Activated CD4-positive, alpha-beta T cell treated with anti-CD3 and anti-CD28 coated beads for 36 hours (primary cell): ENCODE data around the gene CLCN2. TPM values are rescaled to one million over a fixed set of nuclear protein-coding genes. Genes with fewer than 3 reads are reported as not detected.
"Not testable (repeated sequence)": the region's sequence is repeated elsewhere in the genome, so short reads cannot be mapped to it uniquely, and the experiment has no call there.

ENCODE experiments used
- ATAC-seq: fragments of 200-7000 bp; cut with Tn5 transposase; one replicate; pipeline ENCODE4 v1.10.0; 2021; ENCODE audit warnings: mild to moderate bottlenecking, moderate library complexity
- CTCF ChIA-PET: fragments of 350-600 bp; sonication (Branson Sonifier 250); formaldehyde crosslinking; loops from one replicate; lab custom pipeline; 2021; ENCODE audit warnings: antibody characterized with exemption; lab: Charles Lee
- POLR2A ChIA-PET: fragments of 350-600 bp; sonication (Branson Sonifier 250); formaldehyde crosslinking; loops from one replicate; lab custom pipeline; 2021; ENCODE audit warnings: antibody characterized with exemption, inconsistent platforms; lab: Charles Lee
- DNase-seq: peaks from one replicate; pipeline ENCODE4 v3.0.0-alpha.2; 2020
- H3K27ac Mint-ChIP-seq: one replicate; pipeline ENCODE4 v1.8.0; 2021; ENCODE audit warnings: mixed read lengths
- H3K27me3 Mint-ChIP-seq: one replicate; pipeline ENCODE4 v1.8.0; 2021; ENCODE audit warnings: mixed read lengths
- H3K36me3 Mint-ChIP-seq: one replicate; pipeline ENCODE4 v1.8.0; 2021; ENCODE audit warnings: low read depth, mixed read lengths
- H3K4me1 Mint-ChIP-seq: one replicate; pipeline ENCODE4 v1.8.0; 2021; ENCODE audit warnings: mixed read lengths
- H3K4me3 Mint-ChIP-seq: one replicate; pipeline ENCODE4 v1.8.0; 2021; ENCODE audit warnings: mild to moderate bottlenecking, moderate library complexity, mixed read lengths
- H3K9me3 Mint-ChIP-seq: one replicate; pipeline ENCODE4 v1.8.0; 2021; ENCODE audit warnings: low read depth, mixed read lengths
- intact Hi-C, 2 experiments: fragments of 100-400 bp; cut with DNase I in 1 of 2; cut with micrococcal nuclease in 1 of 2; formaldehyde crosslinking; loops; one replicate each; pipeline versions ENCODE4 v1.14.2 to v1.15.1; 2022 to 2024; cut with DNase I, micrococcal nuclease
- total RNA-seq, 2 experiments: library from RNA; stranded (reverse); gene quantifications; one replicate each; pipeline ENCODE4 v1.2.3, GENCODE V29; 2021

Gene CLCN2
- total RNA-seq, 2 experiments from 2014 or later, result 4.6 to 4.7 TPM

DNA sequence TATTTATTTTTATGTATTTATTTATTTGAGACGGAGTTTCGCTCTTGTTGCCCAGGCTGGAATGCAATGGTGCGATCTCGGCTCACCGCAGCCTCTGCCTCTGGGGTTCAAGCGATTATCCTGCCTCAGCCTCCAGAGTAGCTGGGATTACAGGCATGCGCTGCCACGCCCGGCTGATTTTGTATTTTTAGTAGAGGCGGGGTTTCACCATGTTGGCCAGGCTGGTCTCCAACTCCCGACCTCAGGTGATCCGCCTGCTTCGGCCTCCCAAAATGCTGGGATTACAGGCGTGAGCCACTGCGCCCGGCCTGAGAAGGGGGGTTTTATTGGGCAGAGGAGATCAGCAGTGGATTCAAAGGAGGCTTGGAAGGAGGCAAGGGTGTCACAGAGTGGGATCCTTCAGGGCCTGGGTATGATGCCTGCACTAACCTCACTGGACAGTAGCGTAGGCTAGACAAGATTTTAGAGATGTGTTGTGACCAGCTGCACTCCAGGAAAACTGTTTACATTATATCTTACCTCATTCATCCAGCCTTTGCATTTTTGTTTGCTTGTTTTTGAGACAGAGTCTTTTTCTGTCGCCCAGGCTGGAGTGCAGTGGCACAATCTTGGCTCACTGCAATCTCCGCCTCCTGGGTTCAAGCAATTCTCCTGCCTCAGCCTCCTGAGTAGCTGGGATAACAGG, 21.8 kb downstream of the CLCN2 start:
- H3K27ac Mint-ChIP-seq, H3K4me3 Mint-ChIP-seq, DNase-seq, H3K9me3 Mint-ChIP-seq, ATAC-seq, H3K27me3 Mint-ChIP-seq: not testable (repeated sequence)
- Mint-ChIP-seq H3K36me3 (peaks cover 11% of the 10 kb centered on the region), H3K4me1 (peaks cover 32% of the 10 kb centered on the region)
- POLR2A ChIA-PET, result interaction anchor here (0.6 kb wide), 1 partner anchor 11 kb away, joined by 5 read pairs; no protein-coding TSS in a partner anchor
- intact Hi-C loops, result loop anchor here in 1 of 2 experiments (10.0 kb wide), 1 partner anchor 1595 kb away; the partner anchor contains the start of gene TRA2B
- CTCF ChIA-PET, result interaction anchor here (0.9 kb wide), 1 partner anchor 20 kb away, joined by 3 read pairs; no protein-coding TSS in a partner anchor

- H3K36me3 Mint-ChIP-seq, result peaks cover 14% of the 10 kb centered on the region
- peaks cover 38% of the 10 kb centered on the region for H3K4me1 Mint-ChIP-seq
- intact Hi-C loops, result loop anchor here in 1 of 2 experiments (10.0 kb wide), 1 partner anchor 1596 kb away; the partner anchor contains the start of gene TRA2B
- H3K27me3 Mint-ChIP-seq, result no peaks in the 10 kb centered on the region
- ATAC-seq (no peak), DNase-seq (no peak)
- H3K9me3 Mint-ChIP-seq, result no peaks in the 10 kb centered on the region
- ChIA-PET POLR2A (interaction anchor here (0.7 kb wide), 1 partner anchor 13 kb away, joined by 4 read pairs; no protein-coding TSS in a partner anchor), CTCF (interaction anchor here (0.6 to 0.9 kb wide), 2 partner anchors 21 to 43 kb away, joined by 3 read pairs; no protein-coding TSS in a partner anchor)
- H3K27ac Mint-ChIP-seq, result no peak overlapping the region
- no peak overlapping the region for H3K4me3 Mint-ChIP-seq
These were observed 22.4 kb downstream of the CLCN2 start for GRCh38 chr3:184339001-184339400.

- ATAC-seq, result no peak
- peak; percentile 50 for DNase-seq
- POLR2A ChIA-PET, result interaction anchor here (0.6 to 0.7 kb wide), 3 partner anchors 12 to 92 kb away, joined by 3 to 4 read pairs (median 3); no protein-coding TSS in a partner anchor
- intact Hi-C loops, result loop anchor here in 1 of 2 experiments (10.0 kb wide), 1 partner anchor 1596 kb away; the partner anchor contains the start of gene TRA2B
- no peaks in the 10 kb centered on the region for H3K9me3 Mint-ChIP-seq
- H3K4me1 Mint-ChIP-seq, result peaks cover 42% of the 10 kb centered on the region
- H3K27ac Mint-ChIP-seq, result no peak overlapping the region
- no peaks in the 10 kb centered on the region for H3K27me3 Mint-ChIP-seq
- H3K36me3 Mint-ChIP-seq, result peaks cover 18% of the 10 kb centered on the region
- H3K4me3 Mint-ChIP-seq, result no peak overlapping the region
- CTCF ChIA-PET, result interaction anchor here (0.6 to 1.1 kb wide), 4 partner anchors 9 to 43 kb away, joined by 3 to 4 read pairs (median 3); no protein-coding TSS in a partner anchor
These were observed 22.9 kb downstream of the CLCN2 start for GRCh38 chr3:184338511-184338945.

DNA sequence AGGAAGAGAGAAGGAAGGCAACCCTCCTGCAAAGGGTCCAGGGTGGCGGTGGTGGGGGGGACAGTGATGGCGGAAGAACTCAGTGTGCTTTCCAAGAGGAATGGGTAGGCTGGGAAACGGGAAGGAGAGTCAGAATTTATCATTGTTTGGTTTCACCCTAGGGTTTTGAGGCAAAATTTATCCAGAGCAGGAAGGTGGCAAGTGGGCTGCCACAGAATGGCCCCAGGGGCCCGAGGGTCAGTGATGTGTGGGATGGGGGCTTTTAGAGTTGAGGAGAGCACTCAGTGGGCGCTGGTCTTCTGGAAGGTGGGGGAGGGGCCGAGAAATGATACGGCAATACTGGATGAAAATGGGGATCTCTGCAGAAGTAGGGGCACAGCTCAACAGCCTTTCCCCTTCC, 23.4 kb downstream of the CLCN2 start:
- Mint-ChIP-seq H3K27ac (no peak overlapping the region), H3K9me3 (no peaks in the 10 kb centered on the region), H3K4me1 (peaks cover 48% of the 10 kb centered on the region), H3K36me3 (peaks cover 23% of the 10 kb centered on the region), H3K27me3 (no peaks in the 10 kb centered on the region), H3K4me3 (peak overlapping the region; percentile 3)
- ChIA-PET CTCF (interaction anchor here (0.6 to 1.4 kb wide), 5 partner anchors 10 to 191 kb away, joined by 3 to 4 read pairs (median 4); partner anchors contain the start of genes CLCN2 and POLR2H), POLR2A (interaction anchor here (0.6 to 0.8 kb wide), 3 partner anchors 20 to 91 kb away, joined by 3 read pairs; no protein-coding TSS in a partner anchor)
- no peak for ATAC-seq
- intact Hi-C loops, result loop anchor here in 1 of 2 experiments (10.0 kb wide), 1 partner anchor 1597 kb away; the partner anchor contains the start of gene TRA2B
- no peak for DNase-seq

DNA sequence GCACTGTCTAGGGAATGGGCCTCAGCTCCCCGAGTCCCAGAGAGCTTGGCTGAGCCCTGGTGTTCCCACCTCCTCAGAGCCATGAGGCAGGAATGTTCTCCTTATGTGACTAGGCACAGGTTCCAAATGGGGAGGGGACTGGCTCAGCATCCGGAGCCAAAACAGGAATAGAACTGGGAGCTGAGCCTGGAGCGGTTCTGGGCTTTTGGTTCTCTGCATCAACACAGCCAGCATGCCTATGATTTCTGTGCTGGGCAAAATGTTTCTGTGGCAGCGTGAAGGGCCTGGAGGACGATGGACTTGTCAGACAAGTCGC, 24.0 kb downstream of the CLCN2 start, which contains the start of gene FAM131A:
Gene FAM131A, plus strand, starts transcription at position 202 of the 316 bp plus-strand sequence. Its CDS starts 31 bp downstream, at position 233.
- DNase-seq (no peak), ATAC-seq (no peak)
- intact Hi-C loops, result loop anchor here in 1 of 2 experiments (10.0 kb wide), 1 partner anchor 1597 kb away; the partner anchor contains the start of gene TRA2B
- ChIA-PET POLR2A (interaction anchor here (0.8 to 1.0 kb wide), 3 partner anchors 17 to 21 kb away, joined by 3 to 4 read pairs (median 3); no protein-coding TSS in a partner anchor), CTCF (interaction anchor here (0.6 to 1.4 kb wide), 5 partner anchors 25 to 824 kb away, joined by 3 to 4 read pairs (median 3); partner anchors contain the start of genes CLCN2 and POLR2H)
- Mint-ChIP-seq H3K4me3 (peak within 1 kb of the TSS; percentile 75), H3K9me3 (no peaks in the 10 kb centered on the region), H3K36me3 (peaks cover 30% of the 10 kb centered on the region), H3K27me3 (no peaks in the 10 kb centered on the region), H3K4me1 (peaks cover 54% of the 10 kb centered on the region), H3K27ac (peak within 1 kb of the TSS; percentile 73)

DNA sequence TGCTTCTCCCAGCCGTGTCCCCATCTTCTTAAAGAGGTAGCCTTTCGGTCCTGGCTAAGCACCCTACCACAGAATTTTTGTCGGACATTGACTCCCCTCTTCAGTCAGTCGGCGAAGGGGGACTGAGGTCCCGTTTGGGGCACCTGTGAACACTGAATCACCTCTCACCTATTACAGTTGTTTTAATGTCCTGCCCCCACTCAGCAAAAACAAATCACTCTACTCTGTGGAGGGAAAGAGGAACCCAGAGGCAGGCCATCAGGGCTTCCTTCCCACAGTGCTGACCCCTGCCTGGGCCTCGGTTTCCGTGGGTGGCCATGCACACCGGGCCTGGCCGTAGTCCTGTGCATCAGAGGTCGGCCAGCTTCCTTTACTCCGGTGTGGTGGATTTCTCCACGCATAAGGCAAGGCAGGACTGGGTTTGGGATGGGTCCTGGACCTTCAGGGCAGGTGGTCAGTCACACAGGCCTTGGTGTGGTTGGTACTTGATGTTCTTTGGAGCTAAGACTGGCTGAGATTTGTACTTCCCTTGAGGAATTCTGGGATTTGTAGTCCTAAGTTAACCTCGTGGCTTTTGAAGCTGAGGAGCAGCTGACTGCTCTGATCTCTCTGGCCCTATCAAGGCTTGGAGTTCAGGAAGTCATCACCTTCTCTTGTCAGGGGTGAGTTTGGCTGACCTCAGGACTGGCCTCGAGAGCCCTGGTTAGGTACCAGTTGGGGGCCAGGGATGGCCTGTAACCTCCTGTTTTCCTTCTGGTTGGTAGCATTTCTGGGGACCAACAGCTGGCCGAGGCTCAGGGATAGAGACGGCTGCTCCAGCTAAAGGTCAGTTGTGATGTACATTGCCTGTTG, 24.6 kb downstream of the CLCN2 start:
- Mint-ChIP-seq H3K27me3 (no peaks in the 10 kb centered on the region), H3K4me1 (peaks cover 59% of the 10 kb centered on the region), H3K9me3 (no peaks in the 10 kb centered on the region), H3K27ac (peak overlapping the region; percentile 73), H3K36me3 (peaks cover 35% of the 10 kb centered on the region), H3K4me3 (peak overlapping the region; percentile 75)
- DNase-seq (no peak), ATAC-seq (no peak)
- intact Hi-C loops, result loop anchor here in 1 of 2 experiments (10.0 kb wide), 1 partner anchor 1598 kb away; the partner anchor contains the start of gene TRA2B
- ChIA-PET POLR2A (interaction anchor here (1.0 kb wide), 2 partner anchors 17 to 20 kb away, joined by 3 to 4 read pairs; no protein-coding TSS in a partner anchor), CTCF (interaction anchor here (0.6 to 1.4 kb wide), 5 partner anchors 25 to 824 kb away, joined by 3 to 4 read pairs (median 3); partner anchors contain the start of genes CLCN2 and POLR2H)

- H3K27me3 Mint-ChIP-seq, result no peaks in the 10 kb centered on the region
- CTCF ChIA-PET, result interaction anchor here (0.8 to 1.3 kb wide), 3 partner anchors 9 to 178 kb away, joined by 3 to 4 read pairs (median 3); no protein-coding TSS in a partner anchor
- POLR2A ChIA-PET, result interaction anchor here (0.6 to 1.0 kb wide), 3 partner anchors 10 to 27 kb away, joined by 3 to 4 read pairs (median 3); no protein-coding TSS in a partner anchor
- ATAC-seq (peak; percentile 50), DNase-seq (peak; percentile 92)
- intact Hi-C loops, result loop anchor here (1.0 to 10.0 kb wide), 5 partner anchors 22 to 1599 kb away; partner anchors contain the start of genes AP2M1 (in 1 of the 2), EIF4G1 (in 1 of the 2), PSMD2 (in 1 of the 2) and TRA2B (in 1 of the 2)
- H3K36me3 Mint-ChIP-seq, result peaks cover 43% of the 10 kb centered on the region
- H3K27ac Mint-ChIP-seq, result peak overlapping the region; percentile 85
- H3K9me3 Mint-ChIP-seq, result no peaks in the 10 kb centered on the region
- peaks cover 62% of the 10 kb centered on the region for H3K4me1 Mint-ChIP-seq
- H3K4me3 Mint-ChIP-seq, result peak overlapping the region; percentile 75
These were observed 25.5 kb downstream of the CLCN2 start for GRCh38 chr3:184335661-184336546.

- no peak for ATAC-seq
- H3K4me3 Mint-ChIP-seq, result peak overlapping the region; percentile 75
- no peaks in the 10 kb centered on the region for H3K27me3 Mint-ChIP-seq
- DNase-seq, result no peak
- H3K27ac Mint-ChIP-seq, result peak overlapping the region; percentile 85
- no peaks in the 10 kb centered on the region for H3K9me3 Mint-ChIP-seq
- peaks cover 62% of the 10 kb centered on the region for H3K4me1 Mint-ChIP-seq
- POLR2A ChIA-PET, result interaction anchor here (0.6 to 0.7 kb wide), 2 partner anchors 9 to 28 kb away, joined by 3 to 4 read pairs; no protein-coding TSS in a partner anchor
- CTCF ChIA-PET, result interaction anchor here (0.8 to 1.3 kb wide), 3 partner anchors 9 to 178 kb away, joined by 3 to 4 read pairs (median 3); no protein-coding TSS in a partner anchor
- intact Hi-C loops, result loop anchor here (1.0 to 10.0 kb wide), 5 partner anchors 21 to 1600 kb away; partner anchors contain the start of genes AP2M1 (in 1 of the 2), EIF4G1 (in 1 of the 2), PSMD2 (in 1 of the 2) and TRA2B (in 1 of the 2)
- peaks cover 47% of the 10 kb centered on the region for H3K36me3 Mint-ChIP-seq
These were observed 26.1 kb downstream of the CLCN2 start for GRCh38 chr3:184335291-184335660.
